Activated CD8-positive, alpha-beta memory T cell treated with anti-CD3 and anti-CD28 coated beads, Interleukin-2, amount 50 U/mL, for 24 hours (primary cell): ENCODE results near the gene PRKN.

Experiments used
- DNase-seq: peaks from one replicate; pipeline ENCODE4 v3.0.0-alpha.2; 2020; ENCODE audit errors: extremely low read depth

The PRKN gene

GRCh38 chr6:162184465-162184864 is 543.1 kb downstream of the PRKN start:
- DNase-seq, result no peak

- DNase-seq, result no peak
Observed at GRCh38 chr6:162181741-162182401, 545.7 kb downstream of the PRKN start.

- DNase-seq, result no peak
Observed at GRCh38 chr6:162181111-162181510, 546.5 kb downstream of the PRKN start.

GRCh38 chr6:162179196-162179951 is 548.2 kb downstream of the PRKN start:
- DNase-seq, result no peak

GRCh38 chr6:162178666-162179065 is 548.9 kb downstream of the PRKN start:
- DNase-seq, result no peak

GRCh38 chr6:162178266-162178665 is 549.3 kb downstream of the PRKN start:
- DNase-seq, result no peak

GRCh38 chr6:162177746-162178145 is 549.8 kb downstream of the PRKN start:
- DNase-seq, result no peak

GRCh38 chr6:162173466-162173865 is 554.1 kb downstream of the PRKN start:
- DNase-seq, result no peak

- DNase-seq, result no peak
Observed at GRCh38 chr6:162165479-162165878, 562.1 kb downstream of the PRKN start.

GRCh38 chr6:162157167-162157870 is 570.2 kb downstream of the PRKN start:
- no peak for DNase-seq

GRCh38 chr6:162156146-162156545 is 571.4 kb downstream of the PRKN start:
- DNase-seq, result no peak

GRCh38 chr6:162154930-162155329 is 572.6 kb downstream of the PRKN start:
- DNase-seq, result no peak

- DNase-seq, result no peak
Observed at GRCh38 chr6:162154001-162154400, 573.6 kb downstream of the PRKN start.

GRCh38 chr6:162153120-162153519 is 574.4 kb downstream of the PRKN start:
- no peak for DNase-seq

GRCh38 chr6:162151021-162151665 is 576.4 kb downstream of the PRKN start:
- DNase-seq, result no peak

- no peak for DNase-seq
Observed at GRCh38 chr6:162150295-162150694, 577.3 kb downstream of the PRKN start.

- no peak for DNase-seq
Observed at GRCh38 chr6:162149786-162150185, 577.8 kb downstream of the PRKN start.

- no peak for DNase-seq
Observed at GRCh38 chr6:162147805-162148204, 579.8 kb downstream of the PRKN start.

GRCh38 chr6:162147281-162147680 is 580.3 kb downstream of the PRKN start:
- DNase-seq, result no peak

- DNase-seq, result no peak
Observed at GRCh38 chr6:162140251-162140852, 587.2 kb downstream of the PRKN start.

- no peak for DNase-seq
Observed at GRCh38 chr6:162125659-162126058, 601.9 kb downstream of the PRKN start.
